Neural cell (in vitro differentiated cells): ENCODE measurements around the gene DCAF8. TPM values are rescaled to one million over a fixed set of nuclear protein-coding genes. Genes with fewer than 3 reads are reported as not detected.

Experiments used
- H2AFZ ChIP-seq: fragments of 200-600, 300-800 bp; sonication (generic), shearing (Covaris generic); 2 replicates; pipeline ENCODE4 v1.6.0; 2014; ENCODE audit warnings: low read depth, mild to moderate bottlenecking, antibody characterized with exemption, low read length, moderate library complexity
- H3F3A ChIP-seq: fragments of 200-600 bp; shearing (Covaris generic); 2 replicates; pipeline ENCODE4 v1.6.1; 2016; ENCODE audit warnings: mild to moderate bottlenecking, moderate library complexity, mixed read lengths, antibody characterized with exemption, low read length; ENCODE audit not compliant: insufficient read depth, poor library complexity, severe bottlenecking
- H3K27ac ChIP-seq: fragments of 200-600, 300-800 bp; sonication (generic), shearing (Covaris generic); 2 replicates; pipeline ENCODE4 v1.5.1; 2014; ENCODE audit warnings: mild to moderate bottlenecking, low read length, moderate library complexity
- H3K27me3 ChIP-seq: fragments of 300-800, 200-600 bp; sonication (generic), shearing (Covaris generic); 2 replicates; pipeline ENCODE4 v1.6.0; 2014; ENCODE audit warnings: mild to moderate bottlenecking, low read depth, low read length, moderate library complexity; ENCODE audit not compliant: insufficient read depth
- H3K36me3 ChIP-seq: fragments of 300-800, 200-600 bp; sonication (generic), shearing (Covaris generic); 2 replicates; pipeline ENCODE4 v1.5.1; 2014; ENCODE audit warnings: mild to moderate bottlenecking, antibody characterized with exemption, low read length, moderate library complexity; ENCODE audit not compliant: insufficient read depth
- H3K4me2 ChIP-seq: fragments of 300-800, 200-600 bp; sonication (generic), shearing (Covaris generic); 2 replicates; pipeline ENCODE4 v1.6.0; 2014; ENCODE audit warnings: mild to moderate bottlenecking, low read length
- H3K4me3 ChIP-seq: fragments of 300-800, 200-600 bp; sonication (generic), shearing (Covaris generic); 2 replicates; pipeline ENCODE4 v1.5.1; 2014; ENCODE audit warnings: mild to moderate bottlenecking, low read length, moderate library complexity
- H3K79me2 ChIP-seq: fragments of 200-600 bp; shearing (Covaris generic); replicated peaks from 2 replicates; pipeline ENCODE4 v1.6.0; 2014; ENCODE audit warnings: mild to moderate bottlenecking, low read length, moderate library complexity; ENCODE audit not compliant: insufficient read depth
- H3K9ac ChIP-seq: fragments of 300-800, 200-600 bp; sonication (generic), shearing (Covaris generic); 2 replicates; pipeline ENCODE4 v1.6.1; 2016; ENCODE audit warnings: mild to moderate bottlenecking, low read length, mixed read lengths
- H3K9me2 ChIP-seq: fragments of 200-600 bp; shearing (Covaris generic); 2 replicates; pipeline ENCODE4 v1.6.1; 2016; ENCODE audit warnings: mild to moderate bottlenecking, low read length, mixed read lengths; ENCODE audit not compliant: insufficient read depth
- H3K9me3 ChIP-seq: fragments of 200-600, 300-800 bp; sonication (generic), shearing (Covaris generic); 2 replicates; pipeline ENCODE4 v1.6.1; 2016; ENCODE audit warnings: mild to moderate bottlenecking, mixed run types, low read length, moderate library complexity, mixed read lengths
- H4K20me1 ChIP-seq: fragments of 200-600 bp; shearing (Covaris generic); 2 replicates; pipeline ENCODE4 v1.6.1; 2016; ENCODE audit warnings: mild to moderate bottlenecking, mixed run types; ENCODE audit not compliant: insufficient read depth
- CTCF ChIP-seq: fragments of 450-650 bp; IDR thresholded peaks from 2 replicates; pipeline ENCODE4 v1.5.1; 2014; ENCODE audit warnings: antibody characterized with exemption, mild to moderate bottlenecking, moderate library complexity; ENCODE audit not compliant: poor library complexity, severe bottlenecking
- EP300 ChIP-seq: fragments of 450-650 bp; conservative IDR thresholded peaks from 2 replicates; pipeline ENCODE4 v1.6.1; 2014; ENCODE audit warnings: antibody characterized with exemption, mild to moderate bottlenecking, moderate library complexity; ENCODE audit not compliant: poor library complexity, severe bottlenecking
- RAD21 ChIP-seq: fragments of 450-650 bp; conservative IDR thresholded peaks from 2 replicates; pipeline ENCODE4 v1.6.1; 2014; ENCODE audit warnings: antibody characterized with exemption, mild to moderate bottlenecking, moderate library complexity
- TAF1 ChIP-seq: IDR thresholded peaks from 2 replicates; pipeline ENCODE4 v1.6.1; 2012; ENCODE audit warnings: low read depth
- polyA plus RNA-seq: library from polyadenylated mRNA; depleted of rRNA; stranded (reverse); fragments of >200 nt; gene quantifications from 2 replicates; pipeline ENCODE4 v1.2.3, GENCODE V29; 2014
- TF ChIP-seq, protein P1 (sequence below): IDR thresholded peaks from 2 replicates; pipeline ENCODE4 v1.6.1; 2012; ENCODE audit warnings: borderline replicate concordance

DCAF8 gene
- polyA plus RNA-seq, 1 donor from 2014 or later, result 153 TPM

GRCh38 chr1:160208557-160209320 is 53.6 kb downstream of the DCAF8 start:
- peak overlapping the region; percentile 4 for H3K4me2 ChIP-seq
- H3K27me3 ChIP-seq, result no peaks in the 10 kb centered on the region
- peaks cover 5% of the 10 kb centered on the region for H3F3A ChIP-seq
- peaks cover 15% of the 10 kb centered on the region for H3K36me3 ChIP-seq
- H3K4me3 ChIP-seq, result peak overlapping the region; percentile 56
- no peak for TF ChIP-seq TAF1
- TF ChIP-seq RAD21, result no peak
- TF ChIP-seq, protein P1, sequence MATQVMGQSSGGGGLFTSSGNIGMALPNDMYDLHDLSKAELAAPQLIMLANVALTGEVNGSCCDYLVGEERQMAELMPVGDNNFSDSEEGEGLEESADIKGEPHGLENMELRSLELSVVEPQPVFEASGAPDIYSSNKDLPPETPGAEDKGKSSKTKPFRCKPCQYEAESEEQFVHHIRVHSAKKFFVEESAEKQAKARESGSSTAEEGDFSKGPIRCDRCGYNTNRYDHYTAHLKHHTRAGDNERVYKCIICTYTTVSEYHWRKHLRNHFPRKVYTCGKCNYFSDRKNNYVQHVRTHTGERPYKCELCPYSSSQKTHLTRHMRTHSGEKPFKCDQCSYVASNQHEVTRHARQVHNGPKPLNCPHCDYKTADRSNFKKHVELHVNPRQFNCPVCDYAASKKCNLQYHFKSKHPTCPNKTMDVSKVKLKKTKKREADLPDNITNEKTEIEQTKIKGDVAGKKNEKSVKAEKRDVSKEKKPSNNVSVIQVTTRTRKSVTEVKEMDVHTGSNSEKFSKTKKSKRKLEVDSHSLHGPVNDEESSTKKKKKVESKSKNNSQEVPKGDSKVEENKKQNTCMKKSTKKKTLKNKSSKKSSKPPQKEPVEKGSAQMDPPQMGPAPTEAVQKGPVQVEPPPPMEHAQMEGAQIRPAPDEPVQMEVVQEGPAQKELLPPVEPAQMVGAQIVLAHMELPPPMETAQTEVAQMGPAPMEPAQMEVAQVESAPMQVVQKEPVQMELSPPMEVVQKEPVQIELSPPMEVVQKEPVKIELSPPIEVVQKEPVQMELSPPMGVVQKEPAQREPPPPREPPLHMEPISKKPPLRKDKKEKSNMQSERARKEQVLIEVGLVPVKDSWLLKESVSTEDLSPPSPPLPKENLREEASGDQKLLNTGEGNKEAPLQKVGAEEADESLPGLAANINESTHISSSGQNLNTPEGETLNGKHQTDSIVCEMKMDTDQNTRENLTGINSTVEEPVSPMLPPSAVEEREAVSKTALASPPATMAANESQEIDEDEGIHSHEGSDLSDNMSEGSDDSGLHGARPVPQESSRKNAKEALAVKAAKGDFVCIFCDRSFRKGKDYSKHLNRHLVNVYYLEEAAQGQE, result no peak
- no peak for TF ChIP-seq EP300
- TF ChIP-seq CTCF, result no peak
- peaks cover 29% of the 10 kb centered on the region for H3K79me2 ChIP-seq
- H2AFZ ChIP-seq, result no peak overlapping the region
- H3K9me3 ChIP-seq, result no peaks in the 10 kb centered on the region
- peak overlapping the region; percentile 51 for H3K9ac ChIP-seq
- H3K9me2 ChIP-seq, result no peaks in the 10 kb centered on the region
- peak overlapping the region; percentile 87 for H3K27ac ChIP-seq
- no peaks in the 10 kb centered on the region for H4K20me1 ChIP-seq

DNA sequence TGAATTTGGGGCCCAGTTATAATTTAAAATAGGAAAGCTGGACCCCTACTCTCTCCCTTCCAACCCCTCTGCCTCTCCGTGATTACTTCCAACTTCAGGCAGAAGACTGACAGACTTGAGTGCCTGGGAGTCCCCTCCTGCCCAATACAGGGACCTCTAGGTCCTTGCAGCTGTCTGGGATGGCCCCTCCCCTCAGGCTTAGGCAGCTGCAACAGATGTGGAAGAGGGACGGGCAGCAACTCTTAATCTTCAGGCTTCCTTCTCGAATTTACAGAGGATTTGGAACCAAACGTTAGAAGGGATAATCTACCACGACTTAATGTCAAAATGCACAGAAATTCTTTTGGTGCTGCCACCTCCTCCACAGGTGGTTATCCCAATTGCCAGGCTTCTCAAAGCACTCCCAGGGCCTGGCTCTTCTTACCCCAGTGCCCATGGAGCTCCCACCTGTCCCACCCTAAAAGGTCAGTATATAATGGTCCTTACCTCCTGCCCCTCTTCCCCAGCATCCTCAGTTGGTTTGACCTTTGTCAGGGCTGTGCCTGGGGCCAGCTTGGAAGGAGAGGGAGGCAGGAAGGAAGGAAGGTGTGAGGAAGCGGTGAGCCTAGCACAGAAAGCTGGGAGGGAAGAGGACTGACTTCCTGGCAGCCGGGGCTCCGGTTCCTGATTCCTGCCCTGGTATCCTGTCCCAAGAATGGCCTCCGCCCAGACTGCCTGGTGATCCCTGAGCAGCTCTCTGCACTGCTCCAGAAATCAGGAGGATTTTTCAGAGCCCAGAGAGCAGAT is 54.4 kb downstream of the DCAF8 start:
- Histone ChIP-seq H3K79me2 (peaks cover 29% of the 10 kb centered on the region), H3K36me3 (peaks cover 10% of the 10 kb centered on the region), H3K9ac (peak overlapping the region; percentile 51), H3K9me2 (no peaks in the 10 kb centered on the region), H3K9me3 (no peaks in the 10 kb centered on the region), H3K27ac (peak overlapping the region; percentile 87), H4K20me1 (no peaks in the 10 kb centered on the region), H3K4me2 (no peak overlapping the region), H3F3A (peaks cover 5% of the 10 kb centered on the region), H3K27me3 (no peaks in the 10 kb centered on the region), H3K4me3 (peak overlapping the region; percentile 56), H2AFZ (no peak overlapping the region)
- TF ChIP-seq, protein P1, result no peak
- TF ChIP-seq EP300, result no peak
